A549 (cell line): ENCODE results near the gene CALML4.

Source experiments
- CEBPB ChIP-seq, 2 experiments: fragments of >200 bp in 1 of 2; sonication (Bioruptor Twin) in 1 of 2; formaldehyde crosslinking in 1 of 2; IDR thresholded peaks; 2 replicates each; pipeline ENCODE4 v1.6.1; 2012 to 2016
- CTCF ChIP-seq: fragments of >200 bp; sonication (Bioruptor Twin); formaldehyde crosslinking; IDR thresholded peaks from 3 replicates; pipeline ENCODE4 v1.5.1; 2016
- HOXA7 ChIP-seq: fragments of 250-450 bp; sonication (Bioruptor Pico); IDR thresholded peaks from 2 replicates; pipeline ENCODE4 v1.5.0; 2020; ENCODE audit warnings: mild to moderate bottlenecking, moderate library complexity
- NR3C1 ChIP-seq: fragments of >200 bp; sonication (Bioruptor Twin); formaldehyde crosslinking; IDR thresholded peaks from 3 replicates; pipeline ENCODE4 v1.6.1; 2017
- POLR2A ChIP-seq: IDR thresholded peaks from 2 replicates; pipeline ENCODE4 v1.6.1; 2012; ENCODE audit warnings: mild to moderate bottlenecking, low read length
- POLR2AphosphoS2 ChIP-seq: conservative IDR thresholded peaks from 2 replicates; pipeline ENCODE4 v1.6.1; 2012; ENCODE audit warnings: low read length, improper control_type of control experiment, inconsistent platforms
- TF ChIP-seq, protein P1 (sequence below): fragments of 250-450 bp; sonication (Bioruptor Pico); IDR thresholded peaks from 2 replicates; pipeline ENCODE4 v1.5.0; 2020; ENCODE audit warnings: low read depth, mild to moderate bottlenecking, moderate library complexity

DNA sequence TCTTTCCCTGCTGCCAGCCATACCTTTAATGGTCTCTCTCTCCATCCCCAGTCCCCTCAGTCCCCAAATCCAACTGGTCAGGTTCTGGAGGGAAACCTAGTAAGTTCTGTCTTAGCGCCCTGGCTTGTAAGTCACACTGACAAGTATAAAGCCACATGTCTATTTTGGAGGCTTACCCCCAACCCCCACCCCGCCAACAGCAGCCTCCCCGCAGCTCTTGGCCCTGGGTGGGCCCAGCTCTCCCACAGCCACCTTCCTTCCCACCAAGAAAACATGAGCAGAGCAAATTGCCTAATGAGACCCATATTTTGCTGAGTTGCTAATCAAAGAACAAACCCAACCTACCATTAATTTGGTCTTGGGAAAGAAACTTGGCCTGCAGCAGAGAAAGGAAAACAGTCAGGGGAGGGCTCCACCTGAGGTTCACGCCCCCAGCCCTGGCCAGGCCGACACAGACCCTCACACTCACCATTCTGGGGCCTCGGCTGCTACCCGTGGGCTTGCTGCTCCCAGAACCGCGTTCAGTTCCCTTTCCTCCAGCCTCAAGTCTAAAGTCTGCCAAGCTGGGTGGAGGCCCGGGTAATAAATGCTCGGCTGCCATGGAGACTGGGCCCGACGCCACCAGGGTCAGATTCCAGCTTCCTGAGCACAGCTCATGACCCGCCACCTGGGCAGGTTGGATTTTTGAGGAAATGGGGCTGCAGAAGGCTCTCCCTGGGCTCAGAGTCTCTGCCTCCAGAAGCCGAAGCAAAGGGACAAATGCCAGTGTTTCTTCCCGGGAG is at the start of gene CALML4:
- TF ChIP-seq CTCF = no peak
- TF ChIP-seq POLR2A = no peak
- no peak for TF ChIP-seq NR3C1
- TF ChIP-seq POLR2AphosphoS2 = no peak
- TF ChIP-seq, protein P1, sequence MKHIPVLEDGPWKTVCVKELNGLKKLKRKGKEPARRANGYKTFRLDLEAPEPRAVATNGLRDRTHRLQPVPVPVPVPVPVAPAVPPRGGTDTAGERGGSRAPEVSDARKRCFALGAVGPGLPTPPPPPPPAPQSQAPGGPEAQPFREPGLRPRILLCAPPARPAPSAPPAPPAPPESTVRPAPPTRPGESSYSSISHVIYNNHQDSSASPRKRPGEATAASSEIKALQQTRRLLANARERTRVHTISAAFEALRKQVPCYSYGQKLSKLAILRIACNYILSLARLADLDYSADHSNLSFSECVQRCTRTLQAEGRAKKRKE = no peak
- TF ChIP-seq CEBPB (IDR thresholded peaks at IDR 0.05) = no peak
- TF ChIP-seq HOXA7 (CRISPR knock-in tag) = no peak
